ENCODE results near the gene PSMC3. TPM values are rescaled to one million over a fixed set of nuclear protein-coding genes. Genes with fewer than 3 reads are reported as not detected.
A peak's percentile ranks its signal among the peaks of the same experiment; 100 is the strongest.

PSMC3 gene
- total RNA-seq, 1 experiment from 2014 or later = 162 TPM

DNA sequence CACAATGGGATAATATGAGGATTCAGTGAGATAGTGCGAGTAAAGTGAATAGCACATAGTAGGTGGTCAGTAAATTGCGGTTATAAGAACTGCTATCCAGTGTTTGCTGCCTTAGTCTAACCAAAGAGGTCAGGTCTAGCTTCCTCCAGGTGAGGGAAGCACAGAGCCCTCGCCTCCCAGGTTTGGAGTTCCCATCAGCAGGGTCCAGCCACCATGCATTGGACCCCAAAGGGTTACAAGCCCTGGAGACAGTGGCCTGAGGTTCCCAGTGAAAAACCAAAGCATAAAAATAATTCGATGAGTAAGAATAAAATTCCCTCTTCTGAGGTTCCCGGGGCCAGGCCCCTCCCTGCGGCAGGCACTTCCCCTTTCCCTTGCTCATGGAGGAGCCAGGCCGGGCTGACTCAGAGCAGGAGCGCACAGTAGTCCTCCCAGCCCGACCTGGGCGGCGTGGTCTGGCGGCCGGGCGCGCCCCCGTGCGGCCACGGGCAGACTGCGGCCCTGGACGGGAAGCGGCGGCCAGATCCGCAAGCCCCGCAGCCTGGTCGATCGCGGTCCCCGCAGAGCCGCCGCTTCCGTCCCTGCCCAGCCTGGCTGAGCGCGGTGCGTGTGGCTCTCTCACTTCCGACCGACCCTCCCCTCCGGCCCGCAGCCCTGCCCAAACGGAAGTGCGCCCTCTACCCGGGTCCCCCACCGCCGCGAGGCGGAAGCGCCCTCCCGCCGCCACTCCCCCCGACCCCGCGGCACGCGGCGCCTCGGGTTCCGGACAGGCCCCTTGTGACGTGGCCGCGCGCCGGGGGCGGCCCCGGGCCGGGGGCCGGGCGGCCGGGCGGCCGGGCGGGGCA is 18.3 kb downstream of the PSMC3 start, which contains the start of gene SLC39A13:
TSS of gene SLC39A13 (plus strand) at position 845 of the 845 bp plus-strand sequence. CDS start 1,505 bp downstream, outside the sequence.
- H3K4me1 Mint-ChIP-seq (ENCODE audit: insufficient read depth, unreplicated experiment) = peaks cover 24% of the 10 kb centered on the region
- no peaks in the 10 kb centered on the region for H3K27me3 Mint-ChIP-seq (ENCODE audit: insufficient read depth, unreplicated experiment)
- TSS peak; percentile 85 for BruUV-seq (replicated peaks)
- intact Hi-C loops (cut with micrococcal nuclease) = loop anchor here (1.0 to 5.0 kb wide), 3 partner anchors 34 to 231 kb away; partner anchors contain the start of gene ARFGAP2
- peak; percentile 91 for DNase-seq (ENCODE audit: unreplicated experiment)
- H3K4me3 Mint-ChIP-seq (ENCODE audit: unreplicated experiment) = peak within 1 kb of the TSS; percentile 93
- peak within 1 kb of the TSS; percentile 98 for H3K27ac Mint-ChIP-seq (ENCODE audit: low read depth, unreplicated experiment)
- no peaks in the 10 kb centered on the region for H3K9me3 Mint-ChIP-seq (ENCODE audit: unreplicated experiment)
- H3K36me3 Mint-ChIP-seq (ENCODE audit: insufficient read depth, unreplicated experiment) = peaks cover 27% of the 10 kb centered on the region
- TF ChIP-seq, protein P1, sequence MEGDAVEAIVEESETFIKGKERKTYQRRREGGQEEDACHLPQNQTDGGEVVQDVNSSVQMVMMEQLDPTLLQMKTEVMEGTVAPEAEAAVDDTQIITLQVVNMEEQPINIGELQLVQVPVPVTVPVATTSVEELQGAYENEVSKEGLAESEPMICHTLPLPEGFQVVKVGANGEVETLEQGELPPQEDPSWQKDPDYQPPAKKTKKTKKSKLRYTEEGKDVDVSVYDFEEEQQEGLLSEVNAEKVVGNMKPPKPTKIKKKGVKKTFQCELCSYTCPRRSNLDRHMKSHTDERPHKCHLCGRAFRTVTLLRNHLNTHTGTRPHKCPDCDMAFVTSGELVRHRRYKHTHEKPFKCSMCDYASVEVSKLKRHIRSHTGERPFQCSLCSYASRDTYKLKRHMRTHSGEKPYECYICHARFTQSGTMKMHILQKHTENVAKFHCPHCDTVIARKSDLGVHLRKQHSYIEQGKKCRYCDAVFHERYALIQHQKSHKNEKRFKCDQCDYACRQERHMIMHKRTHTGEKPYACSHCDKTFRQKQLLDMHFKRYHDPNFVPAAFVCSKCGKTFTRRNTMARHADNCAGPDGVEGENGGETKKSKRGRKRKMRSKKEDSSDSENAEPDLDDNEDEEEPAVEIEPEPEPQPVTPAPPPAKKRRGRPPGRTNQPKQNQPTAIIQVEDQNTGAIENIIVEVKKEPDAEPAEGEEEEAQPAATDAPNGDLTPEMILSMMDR (IDR thresholded peaks at IDR 0.05; ENCODE audit: unreplicated experiment) = peak; percentile 79
- ChIA-PET CTCF (interaction anchor here (0.6 to 2.6 kb wide), 9 partner anchors 8 to 53 kb away, joined by 3 to 24 read pairs (median 3); partner anchors contain the start of genes PSMC3 and SPI1), POLR2A (interaction anchor here (0.5 to 5.9 kb wide), 18 partner anchors 9 to 615 kb away, joined by 3 to 75 read pairs (median 4); partner anchors contain the start of genes ACP2, CELF1, DDB2 and FNBP4)

DNA sequence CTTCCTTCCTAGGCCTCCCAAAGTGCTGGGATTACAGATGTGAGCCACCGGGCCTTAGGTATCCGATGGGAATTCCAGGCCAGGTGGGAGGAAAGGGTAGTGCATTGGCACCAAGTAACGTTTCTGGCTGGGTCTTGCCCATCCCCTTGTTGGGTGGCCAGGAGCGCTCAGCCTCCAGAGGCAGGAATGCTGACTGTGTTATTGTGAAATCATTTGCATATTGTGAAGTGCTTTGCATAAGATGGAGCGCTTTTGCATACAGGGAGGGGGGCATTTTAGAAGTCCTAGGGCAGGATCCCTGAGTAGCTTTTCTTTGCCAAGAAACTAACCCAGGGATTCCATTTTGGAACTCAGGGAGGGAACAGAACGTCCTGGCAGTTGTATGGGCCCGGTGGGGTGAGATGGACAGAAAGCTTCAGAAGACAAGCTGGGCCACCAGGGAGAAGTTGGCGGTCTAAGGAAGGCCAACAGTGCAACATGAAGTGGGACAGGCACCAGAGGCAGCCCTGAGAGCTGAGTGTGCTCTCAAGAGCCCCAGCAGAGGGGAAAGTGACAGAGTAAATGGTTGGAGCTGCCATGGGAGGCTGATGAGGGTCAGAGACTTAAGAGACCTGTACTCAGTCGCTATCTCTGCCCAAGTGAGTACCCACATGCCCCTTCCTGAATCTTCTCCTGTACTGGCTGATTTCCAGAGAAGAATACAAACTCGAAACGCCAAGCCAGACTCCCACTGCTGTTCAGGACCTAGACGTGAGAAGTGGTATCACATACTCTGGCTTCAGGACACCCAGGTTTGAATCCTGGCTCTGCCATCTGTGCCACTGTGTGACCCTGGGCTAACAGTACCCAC is 19.1 kb downstream of the PSMC3 start:
- DNase-seq (ENCODE audit: unreplicated experiment) = no peak
- H3K36me3 Mint-ChIP-seq (ENCODE audit: insufficient read depth, unreplicated experiment) = peaks cover 19% of the 10 kb centered on the region
- peaks cover 24% of the 10 kb centered on the region for H3K4me1 Mint-ChIP-seq (ENCODE audit: insufficient read depth, unreplicated experiment)
- peak overlapping the region; percentile 98 for H3K27ac Mint-ChIP-seq (ENCODE audit: low read depth, unreplicated experiment)
- TF ChIP-seq, protein P1 (IDR thresholded peaks at IDR 0.05; ENCODE audit: unreplicated experiment) = no peak
- intact Hi-C loops (cut with micrococcal nuclease) = loop anchor here (5.0 kb wide), 1 partner anchor 230 kb away; the partner anchor contains the start of gene ARFGAP2
- no peaks in the 10 kb centered on the region for H3K9me3 Mint-ChIP-seq (ENCODE audit: unreplicated experiment)
- CTCF ChIA-PET = interaction anchor here (0.6 to 2.6 kb wide), 11 partner anchors 9 to 746 kb away, joined by 3 to 24 read pairs (median 3); partner anchors contain the start of genes PSMC3 and SPI1
- BruUV-seq (replicated peaks) = no TSS peak
- POLR2A ChIA-PET = interaction anchor here (0.8 to 5.9 kb wide), 10 partner anchors 10 to 192 kb away, joined by 3 to 75 read pairs (median 4); partner anchors contain the start of genes ACP2, CELF1, DDB2 and PSMC3
- no peaks in the 10 kb centered on the region for H3K27me3 Mint-ChIP-seq (ENCODE audit: insufficient read depth, unreplicated experiment)
- peak overlapping the region; percentile 93 for H3K4me3 Mint-ChIP-seq (ENCODE audit: unreplicated experiment)

DNA sequence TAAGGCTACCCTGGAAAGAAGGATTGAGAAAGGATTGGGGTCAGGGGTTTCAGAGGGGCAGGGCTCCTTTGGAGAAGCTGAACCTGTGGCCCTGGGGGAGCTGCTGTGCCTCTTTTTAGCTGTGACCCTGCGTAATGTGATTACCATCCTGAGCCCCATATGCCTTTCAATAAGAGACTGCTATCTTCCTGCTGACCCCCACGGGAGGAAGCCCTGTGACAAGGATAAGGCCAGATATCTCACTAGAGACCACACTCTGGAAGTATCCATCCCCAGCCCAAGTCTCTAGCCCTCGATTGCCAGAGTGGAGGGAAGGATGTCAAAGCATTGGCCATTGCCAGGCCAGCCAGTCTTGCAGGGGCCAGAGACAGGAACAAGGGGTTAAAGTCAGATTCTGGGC is 22.7 kb downstream of the PSMC3 start:
- intact Hi-C loops (cut with micrococcal nuclease) = no loop called here
- DNase-seq (ENCODE audit: unreplicated experiment) = no peak
- TF ChIP-seq, protein P1 (IDR thresholded peaks at IDR 0.05; ENCODE audit: unreplicated experiment) = no peak
- H3K36me3 Mint-ChIP-seq (ENCODE audit: insufficient read depth, unreplicated experiment) = no peaks in the 10 kb centered on the region
- H3K27me3 Mint-ChIP-seq (ENCODE audit: insufficient read depth, unreplicated experiment) = no peaks in the 10 kb centered on the region
- CTCF ChIA-PET = interaction anchor here (0.7 to 4.0 kb wide), 5 partner anchors 9 to 50 kb away, joined by 3 to 28 read pairs (median 3); no protein-coding TSS in a partner anchor
- H3K4me1 Mint-ChIP-seq (ENCODE audit: insufficient read depth, unreplicated experiment) = peaks cover 11% of the 10 kb centered on the region
- H3K27ac Mint-ChIP-seq (ENCODE audit: low read depth, unreplicated experiment) = peak overlapping the region; percentile 18
- no peaks in the 10 kb centered on the region for H3K9me3 Mint-ChIP-seq (ENCODE audit: unreplicated experiment)
- BruUV-seq (replicated peaks) = no TSS peak
- POLR2A ChIA-PET = no interaction called here
- no peak overlapping the region for H3K4me3 Mint-ChIP-seq (ENCODE audit: unreplicated experiment)

All from MCF 10A (cell line).